MCF 10A (cell line): Measurements from ENCODE around the gene LRRC45. TPM values are rescaled to one million over a fixed set of nuclear protein-coding genes. Genes with fewer than 3 reads are reported as not detected.

ENCODE experiments used
- BruUV-seq: library from RNA; stranded (reverse); fragments of 400-500 nt; replicated peaks from 2 replicates; lab custom pipeline; 2021; lab: Mats Ljungman, UMichigan
- CTCF ChIA-PET: fragments of 300-600 bp; sonication (Branson Sonifier 250); formaldehyde crosslinking; extraction: SDS; loops from one replicate; lab custom pipeline; 2021; ENCODE audit warnings: antibody characterized with exemption, inconsistent platforms; lab: Yijun Ruan, JAX
- POLR2A ChIA-PET: fragments of 300-600, 350-650 bp; sonication (Branson Sonifier 250); formaldehyde crosslinking; extraction: SDS; loops from one replicate; lab custom pipeline; 2020; ENCODE audit warnings: antibody characterized with exemption, inconsistent platforms; lab: Yijun Ruan, JAX
- DNase-seq: peaks from one replicate; pipeline ENCODE4 v3.0.0-alpha.2; 2018; ENCODE audit not compliant: unreplicated experiment
- H3K27ac Mint-ChIP-seq: one replicate; pipeline ENCODE4 v1.8.0; 2022; ENCODE audit warnings: mild to moderate bottlenecking, low read depth, mixed read lengths; ENCODE audit not compliant: unreplicated experiment
- H3K27me3 Mint-ChIP-seq: one replicate; pipeline ENCODE4 v1.8.0; 2022; ENCODE audit warnings: mixed read lengths; ENCODE audit not compliant: insufficient read depth, unreplicated experiment
- H3K36me3 Mint-ChIP-seq: one replicate; pipeline ENCODE4 v1.8.0; 2022; ENCODE audit warnings: mild to moderate bottlenecking, moderate library complexity, mixed read lengths; ENCODE audit not compliant: insufficient read depth, unreplicated experiment
- H3K4me1 Mint-ChIP-seq: one replicate; pipeline ENCODE4 v1.8.0; 2022; ENCODE audit warnings: mixed read lengths; ENCODE audit not compliant: insufficient read depth, unreplicated experiment
- H3K4me3 Mint-ChIP-seq: one replicate; pipeline ENCODE4 v1.8.0; 2022; ENCODE audit warnings: mild to moderate bottlenecking, moderate library complexity, mixed read lengths; ENCODE audit not compliant: unreplicated experiment
- H3K9me3 Mint-ChIP-seq: one replicate; pipeline ENCODE4 v1.8.0; 2022; ENCODE audit warnings: mixed read lengths; ENCODE audit not compliant: unreplicated experiment
- intact Hi-C: fragments of 100-400 bp; cut with micrococcal nuclease; formaldehyde crosslinking; loops from 2 replicates; pipeline ENCODE4 v1.14.1; 2022
- total RNA-seq: library from RNA; stranded (reverse); gene quantifications from 2 replicates; pipeline ENCODE4 v1.2.3, GENCODE V29; 2022
- TF ChIP-seq, protein P1 (sequence below): fragments of 200-600 bp; IDR thresholded peaks from one replicate; pipeline ENCODE4 v1.8.0; 2022; ENCODE audit warnings: antibody characterized with exemption, mild to moderate bottlenecking; ENCODE audit not compliant: unreplicated experiment

LRRC45 gene
- total RNA-seq, 1 experiment from 2014 or later, result 3.4 TPM

DNA sequence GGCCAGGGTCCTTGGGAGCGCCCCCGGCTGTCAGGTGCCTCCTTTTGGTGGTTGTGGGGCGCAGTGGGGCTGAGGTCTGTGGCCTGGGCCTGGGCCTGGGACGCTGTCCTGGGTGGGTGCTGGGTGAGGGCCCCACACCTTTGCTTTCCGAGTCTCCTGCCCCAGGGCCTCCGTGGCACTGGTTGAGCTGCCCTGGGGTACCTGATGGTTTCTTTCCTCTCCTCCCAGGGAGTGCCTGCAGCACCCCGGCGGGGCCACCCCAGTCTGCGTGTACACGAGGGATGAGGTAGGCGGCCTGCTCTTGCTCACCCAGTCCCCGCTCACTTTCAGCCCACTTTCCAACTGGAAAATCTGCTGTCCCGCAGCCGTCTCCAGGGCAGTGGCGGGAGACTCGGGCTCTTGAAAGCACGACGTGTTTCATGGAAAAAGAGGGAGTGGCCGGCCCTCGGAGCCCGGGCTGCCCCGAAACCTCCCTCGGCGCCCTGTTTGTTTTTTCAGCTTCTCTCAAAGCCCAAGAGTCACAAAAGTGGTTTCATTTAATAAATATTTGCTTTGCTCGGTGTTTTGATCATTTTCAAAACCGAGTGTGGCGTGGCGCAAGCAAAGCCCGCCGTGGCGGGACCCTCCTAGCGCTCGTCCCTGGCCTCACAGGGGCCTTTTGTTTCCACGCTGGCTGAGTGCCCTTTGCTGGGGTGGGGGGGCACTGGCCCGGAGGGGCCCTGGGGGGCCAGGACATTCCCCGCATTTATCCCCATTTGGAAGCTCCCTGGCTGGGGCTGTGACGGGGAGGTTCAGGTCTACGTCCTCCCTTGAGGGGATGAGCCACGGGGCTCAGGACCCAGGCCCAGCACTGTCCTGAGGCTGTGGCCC lies 28.3 kb upstream of the LRRC45 start:
- Mint-ChIP-seq H3K27ac (no peak overlapping the region), H3K4me3 (no peak overlapping the region), H3K9me3 (no peaks in the 10 kb centered on the region), H3K4me1 (peaks cover 13% of the 10 kb centered on the region), H3K27me3 (no peaks in the 10 kb centered on the region), H3K36me3 (peaks cover 10% of the 10 kb centered on the region)
- no TSS peak for BruUV-seq
- ChIA-PET CTCF (interaction anchor here (0.9 to 1.0 kb wide), 2 partner anchors 25 to 35 kb away, joined by 3 read pairs; no protein-coding TSS in a partner anchor), POLR2A (no interaction called here)
- DNase-seq, result no peak
- TF ChIP-seq, protein P1, sequence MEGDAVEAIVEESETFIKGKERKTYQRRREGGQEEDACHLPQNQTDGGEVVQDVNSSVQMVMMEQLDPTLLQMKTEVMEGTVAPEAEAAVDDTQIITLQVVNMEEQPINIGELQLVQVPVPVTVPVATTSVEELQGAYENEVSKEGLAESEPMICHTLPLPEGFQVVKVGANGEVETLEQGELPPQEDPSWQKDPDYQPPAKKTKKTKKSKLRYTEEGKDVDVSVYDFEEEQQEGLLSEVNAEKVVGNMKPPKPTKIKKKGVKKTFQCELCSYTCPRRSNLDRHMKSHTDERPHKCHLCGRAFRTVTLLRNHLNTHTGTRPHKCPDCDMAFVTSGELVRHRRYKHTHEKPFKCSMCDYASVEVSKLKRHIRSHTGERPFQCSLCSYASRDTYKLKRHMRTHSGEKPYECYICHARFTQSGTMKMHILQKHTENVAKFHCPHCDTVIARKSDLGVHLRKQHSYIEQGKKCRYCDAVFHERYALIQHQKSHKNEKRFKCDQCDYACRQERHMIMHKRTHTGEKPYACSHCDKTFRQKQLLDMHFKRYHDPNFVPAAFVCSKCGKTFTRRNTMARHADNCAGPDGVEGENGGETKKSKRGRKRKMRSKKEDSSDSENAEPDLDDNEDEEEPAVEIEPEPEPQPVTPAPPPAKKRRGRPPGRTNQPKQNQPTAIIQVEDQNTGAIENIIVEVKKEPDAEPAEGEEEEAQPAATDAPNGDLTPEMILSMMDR, result no peak
- intact Hi-C loops, result no loop called here

DNA sequence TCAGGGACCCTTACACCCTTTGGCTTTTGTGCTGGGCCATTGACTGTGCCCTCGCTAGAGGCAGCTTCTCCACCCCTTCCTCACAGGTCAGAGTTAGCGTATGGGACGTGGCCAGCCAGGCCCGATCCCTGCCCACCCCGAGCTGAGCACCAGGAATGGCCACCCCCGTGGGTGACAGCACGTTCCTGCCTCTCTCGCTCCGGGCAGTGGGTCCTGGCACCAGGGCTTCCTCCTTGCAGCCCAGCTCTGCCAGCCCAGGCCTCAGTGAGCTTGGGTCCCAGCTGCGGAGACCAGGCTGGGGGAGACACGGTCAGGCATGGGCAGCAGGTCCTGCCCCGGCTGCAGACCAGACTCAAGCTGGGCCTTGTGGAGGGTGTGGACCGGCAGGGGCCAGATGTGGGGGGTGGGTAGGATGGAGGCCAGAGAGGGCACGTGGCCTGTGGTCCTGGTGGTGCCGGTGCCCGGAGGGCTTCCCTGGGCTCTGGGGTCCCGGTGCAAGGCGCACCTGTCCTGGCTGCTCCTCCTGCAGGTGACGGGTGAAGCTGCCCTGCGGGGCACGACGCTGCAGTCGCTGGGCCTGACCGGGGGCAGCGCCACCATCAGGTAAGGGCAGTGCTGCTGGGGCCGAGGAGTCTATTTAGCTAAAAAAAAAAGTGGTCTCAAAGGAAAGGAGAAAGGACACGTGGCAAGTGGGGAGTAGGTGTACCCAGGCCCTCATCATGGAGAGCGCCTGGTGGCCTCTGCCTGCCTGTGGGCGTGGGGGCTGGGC lies 27.5 kb upstream of the LRRC45 start:
- ChIA-PET POLR2A (no interaction called here), CTCF (interaction anchor here (0.6 to 1.0 kb wide), 3 partner anchors 18 to 34 kb away, joined by 3 read pairs; no protein-coding TSS in a partner anchor)
- no peaks in the 10 kb centered on the region for H3K27me3 Mint-ChIP-seq
- no peak overlapping the region for H3K4me3 Mint-ChIP-seq
- no peak overlapping the region for H3K27ac Mint-ChIP-seq
- H3K36me3 Mint-ChIP-seq, result peaks cover 6% of the 10 kb centered on the region
- no peak for DNase-seq
- intact Hi-C loops, result no loop called here
- no TSS peak for BruUV-seq
- H3K9me3 Mint-ChIP-seq, result no peaks in the 10 kb centered on the region
- TF ChIP-seq, protein P1, result no peak
- peaks cover 11% of the 10 kb centered on the region for H3K4me1 Mint-ChIP-seq

DNA sequence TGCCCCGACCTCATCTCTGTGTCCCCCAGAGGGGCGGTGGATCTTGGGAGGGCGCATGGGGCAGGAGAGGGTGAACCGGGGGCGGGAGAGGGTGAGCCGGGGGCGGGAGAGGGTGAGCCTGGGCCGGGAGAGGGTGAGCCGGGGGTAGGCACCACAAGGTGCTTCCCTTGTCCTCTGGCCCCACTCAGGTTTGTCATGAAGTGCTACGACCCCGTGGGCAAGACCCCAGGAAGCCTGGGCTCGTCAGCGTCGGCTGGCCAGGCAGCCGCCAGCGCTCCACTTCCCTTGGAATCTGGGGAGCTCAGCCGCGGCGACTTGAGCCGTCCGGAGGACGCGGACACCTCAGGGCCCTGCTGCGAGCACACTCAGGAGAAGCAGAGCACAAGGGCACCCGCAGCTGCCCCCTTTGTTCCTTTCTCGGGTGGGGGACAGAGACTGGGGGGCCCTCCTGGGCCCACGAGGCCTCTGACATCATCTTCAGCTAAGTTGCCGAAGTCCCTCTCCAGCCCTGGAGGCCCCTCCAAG lies 26.8 kb upstream of the LRRC45 start:
- intact Hi-C loops, result no loop called here
- no TSS peak for BruUV-seq
- TF ChIP-seq, protein P1, result no peak
- Mint-ChIP-seq H3K27me3 (no peaks in the 10 kb centered on the region), H3K36me3 (peaks cover 5% of the 10 kb centered on the region), H3K4me3 (no peak overlapping the region), H3K9me3 (no peaks in the 10 kb centered on the region), H3K4me1 (peaks cover 4% of the 10 kb centered on the region), H3K27ac (no peak overlapping the region)
- DNase-seq, result no peak
- CTCF ChIA-PET, result interaction anchor here (0.6 kb wide), 1 partner anchor 18 kb away, joined by 3 read pairs; no protein-coding TSS in a partner anchor
- POLR2A ChIA-PET, result no interaction called here
